HEK293 (cell line): ENCODE results near the gene STN1.

Experiments
- BCL11B ChIP-seq: fragments of 450-650 bp; formaldehyde crosslinking; IDR thresholded peaks from 2 replicates; pipeline ENCODE4 v1.5.1; 2016; ENCODE audit warnings: low read depth, missing biosample characterization, missing genetic modification characterization
- FEZF1 ChIP-seq: fragments of 450-650 bp; formaldehyde crosslinking; IDR thresholded peaks from 2 replicates; pipeline ENCODE4 v1.5.1; 2016; ENCODE audit warnings: missing biosample characterization, missing genetic modification characterization
- KLF1 ChIP-seq: fragments of 450-650 bp; formaldehyde crosslinking; IDR thresholded peaks from 2 replicates; pipeline ENCODE4 v1.5.1; 2016; ENCODE audit warnings: missing biosample characterization, missing genetic modification characterization
- PRDM10 ChIP-seq: fragments of 450-650 bp; formaldehyde crosslinking; IDR thresholded peaks from 2 replicates; pipeline ENCODE4 v1.5.1; 2016; ENCODE audit warnings: missing biosample characterization, missing genetic modification characterization
- REST ChIP-seq: fragments of 450-650 bp; formaldehyde crosslinking; IDR thresholded peaks from 2 replicates; pipeline ENCODE4 v1.5.1; 2016; ENCODE audit warnings: missing biosample characterization, missing genetic modification characterization
- SCRT2 ChIP-seq: fragments of 450-650 bp; formaldehyde crosslinking; IDR thresholded peaks from 2 replicates; pipeline ENCODE4 v1.5.1; 2016; ENCODE audit warnings: missing biosample characterization, missing genetic modification characterization
- SP3 ChIP-seq: fragments of 450-650 bp; formaldehyde crosslinking; IDR thresholded peaks from 2 replicates; pipeline ENCODE4 v1.5.1; 2016; ENCODE audit warnings: missing biosample characterization, missing genetic modification characterization
- YY1 ChIP-seq: fragments of 450-650 bp; formaldehyde crosslinking; IDR thresholded peaks from 2 replicates; pipeline ENCODE4 v1.5.1; 2018; ENCODE audit warnings: missing biosample characterization, missing genetic modification characterization
- ZBTB11 ChIP-seq: fragments of 450-650 bp; formaldehyde crosslinking; conservative IDR thresholded peaks from 2 replicates; pipeline ENCODE4 v1.5.1; 2016; ENCODE audit warnings: low read depth, missing biosample characterization, missing genetic modification characterization
- ZBTB20 ChIP-seq: fragments of 450-650 bp; formaldehyde crosslinking; IDR thresholded peaks from 2 replicates; pipeline ENCODE4 v1.5.1; 2016; ENCODE audit warnings: missing biosample characterization, missing genetic modification characterization
- ZFHX2 ChIP-seq: fragments of 450-650 bp; formaldehyde crosslinking; conservative IDR thresholded peaks from 2 replicates; pipeline ENCODE4 v1.5.1; 2016; ENCODE audit warnings: missing biosample characterization, missing genetic modification characterization
- ZNF132 ChIP-seq: fragments of 450-650 bp; formaldehyde crosslinking; IDR thresholded peaks from 2 replicates; pipeline ENCODE4 v1.5.1; 2017; ENCODE audit warnings: missing biosample characterization, missing genetic modification characterization, borderline replicate concordance
- ZNF148 ChIP-seq: fragments of 450-650 bp; formaldehyde crosslinking; IDR thresholded peaks from 2 replicates; pipeline ENCODE4 v1.5.0; 2017; ENCODE audit warnings: missing biosample characterization, missing genetic modification characterization, borderline replicate concordance
- ZNF169 ChIP-seq: fragments of 450-650 bp; formaldehyde crosslinking; IDR thresholded peaks from 2 replicates; pipeline ENCODE4 v1.5.1; 2016; ENCODE audit warnings: missing biosample characterization, missing genetic modification characterization
- ZNF211 ChIP-seq: fragments of 450-650 bp; formaldehyde crosslinking; IDR thresholded peaks from 2 replicates; pipeline ENCODE4 v1.5.1; 2016; ENCODE audit warnings: low read depth, missing biosample characterization, missing genetic modification characterization
- ZNF248 ChIP-seq: fragments of 450-650 bp; formaldehyde crosslinking; IDR thresholded peaks from 2 replicates; pipeline ENCODE4 v1.5.1; 2017; ENCODE audit warnings: missing biosample characterization, missing genetic modification characterization
- ZNF366 ChIP-seq: fragments of 450-650 bp; formaldehyde crosslinking; conservative IDR thresholded peaks from 2 replicates; pipeline ENCODE4 v1.5.1; 2016; ENCODE audit warnings: missing biosample characterization, missing genetic modification characterization
- ZNF394 ChIP-seq: fragments of 450-650 bp; formaldehyde crosslinking; IDR thresholded peaks from 2 replicates; pipeline ENCODE4 v1.5.1; 2016; ENCODE audit warnings: missing biosample characterization, missing genetic modification characterization, mild to moderate bottlenecking, moderate library complexity, borderline replicate concordance
- ZNF404 ChIP-seq: fragments of 450-650 bp; formaldehyde crosslinking; IDR thresholded peaks from 2 replicates; pipeline ENCODE4 v1.5.1; 2017; ENCODE audit warnings: missing biosample characterization, missing genetic modification characterization
- ZNF501 ChIP-seq: fragments of 450-650 bp; formaldehyde crosslinking; IDR thresholded peaks from 2 replicates; pipeline ENCODE4 v1.5.1; 2016; ENCODE audit warnings: missing biosample characterization, missing genetic modification characterization
- ZNF561 ChIP-seq: fragments of 450-650 bp; IDR thresholded peaks from 2 replicates; pipeline ENCODE4 v1.5.1; 2018; ENCODE audit warnings: missing biosample characterization, missing genetic modification characterization, borderline replicate concordance
- ZNF624 ChIP-seq: fragments of 450-650 bp; formaldehyde crosslinking; IDR thresholded peaks from 2 replicates; pipeline ENCODE4 v1.5.1; 2017; ENCODE audit warnings: missing biosample characterization, missing genetic modification characterization
- ZNF660 ChIP-seq: fragments of 450-650 bp; IDR thresholded peaks from 2 replicates; pipeline ENCODE4 v1.5.1; 2018; ENCODE audit warnings: missing biosample characterization, mild to moderate bottlenecking, missing genetic modification characterization
- ZNF664 ChIP-seq: fragments of 450-650 bp; formaldehyde crosslinking; IDR thresholded peaks from 2 replicates; pipeline ENCODE4 v1.5.1; 2016; ENCODE audit warnings: missing biosample characterization, missing genetic modification characterization
- TF ChIP-seq, protein P1 (sequence below): fragments of 450-650 bp; formaldehyde crosslinking; IDR thresholded peaks from 2 replicates; pipeline ENCODE4 v1.5.1; 2016; ENCODE audit warnings: missing biosample characterization, missing genetic modification characterization

The STN1 gene

GRCh38 chr10:103929381-103929921 lies 11.5 kb upstream of the STN1 start (continued):
- TF ChIP-seq ZBTB11 (no peak), BCL11B (tag by site-specific recombination) (no peak), SP3 (no peak), ZNF248 (tag by site-specific recombination) (no peak), ZNF394 (tag by site-specific recombination) (no peak), ZNF211 (no peak), ZFHX2 (tag by site-specific recombination) (no peak), FEZF1 (tag by site-specific recombination) (no peak), ZNF624 (no peak), KLF1 (tag by site-specific recombination) (peak; percentile 85), PRDM10 (tag by site-specific recombination) (no peak), ZBTB20 (peak; percentile 17; the same call in 1 of the 2 replicates), ZNF660 (tag by site-specific recombination) (no peak), ZNF664 (tag by site-specific recombination) (no peak), ZNF404 (tag by site-specific recombination) (no peak), ZNF366 (tag by site-specific recombination) (peak; percentile 46), REST (no peak), YY1 (tag by site-specific recombination) (no peak), SCRT2 (tag by site-specific recombination) (no peak), ZNF501 (tag by site-specific recombination) (no peak), ZNF561 (tag by site-specific recombination) (no peak), ZNF169 (no peak), ZNF148 (no peak), ZNF132 (tag by site-specific recombination) (no peak)
- TF ChIP-seq, protein P1, sequence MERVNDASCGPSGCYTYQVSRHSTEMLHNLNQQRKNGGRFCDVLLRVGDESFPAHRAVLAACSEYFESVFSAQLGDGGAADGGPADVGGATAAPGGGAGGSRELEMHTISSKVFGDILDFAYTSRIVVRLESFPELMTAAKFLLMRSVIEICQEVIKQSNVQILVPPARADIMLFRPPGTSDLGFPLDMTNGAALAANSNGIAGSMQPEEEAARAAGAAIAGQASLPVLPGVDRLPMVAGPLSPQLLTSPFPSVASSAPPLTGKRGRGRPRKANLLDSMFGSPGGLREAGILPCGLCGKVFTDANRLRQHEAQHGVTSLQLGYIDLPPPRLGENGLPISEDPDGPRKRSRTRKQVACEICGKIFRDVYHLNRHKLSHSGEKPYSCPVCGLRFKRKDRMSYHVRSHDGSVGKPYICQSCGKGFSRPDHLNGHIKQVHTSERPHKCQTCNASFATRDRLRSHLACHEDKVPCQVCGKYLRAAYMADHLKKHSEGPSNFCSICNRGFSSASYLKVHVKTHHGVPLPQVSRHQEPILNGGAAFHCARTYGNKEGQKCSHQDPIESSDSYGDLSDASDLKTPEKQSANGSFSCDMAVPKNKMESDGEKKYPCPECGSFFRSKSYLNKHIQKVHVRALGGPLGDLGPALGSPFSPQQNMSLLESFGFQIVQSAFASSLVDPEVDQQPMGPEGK (tag by site-specific recombination): 0 out of 2 replicates have a peak, but pooled peaks have one; percentile 39
